Stimulated activated CD4-positive, alpha-beta T cell treated with anti-CD3 and anti-CD28 coated beads, Interleukin-2, amount 100 ng/mL, for 48 hours (primary cell): ENCODE data around the gene MLPH.

ENCODE experiments used
- DNase-seq, 2 donors: peaks; one replicate each; pipeline ENCODE4 v3.0.0-alpha.2; 2020

MLPH gene, protein sequence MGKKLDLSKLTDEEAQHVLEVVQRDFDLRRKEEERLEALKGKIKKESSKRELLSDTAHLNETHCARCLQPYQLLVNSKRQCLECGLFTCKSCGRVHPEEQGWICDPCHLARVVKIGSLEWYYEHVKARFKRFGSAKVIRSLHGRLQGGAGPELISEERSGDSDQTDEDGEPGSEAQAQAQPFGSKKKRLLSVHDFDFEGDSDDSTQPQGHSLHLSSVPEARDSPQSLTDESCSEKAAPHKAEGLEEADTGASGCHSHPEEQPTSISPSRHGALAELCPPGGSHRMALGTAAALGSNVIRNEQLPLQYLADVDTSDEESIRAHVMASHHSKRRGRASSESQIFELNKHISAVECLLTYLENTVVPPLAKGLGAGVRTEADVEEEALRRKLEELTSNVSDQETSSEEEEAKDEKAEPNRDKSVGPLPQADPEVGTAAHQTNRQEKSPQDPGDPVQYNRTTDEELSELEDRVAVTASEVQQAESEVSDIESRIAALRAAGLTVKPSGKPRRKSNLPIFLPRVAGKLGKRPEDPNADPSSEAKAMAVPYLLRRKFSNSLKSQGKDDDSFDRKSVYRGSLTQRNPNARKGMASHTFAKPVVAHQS

DNA sequence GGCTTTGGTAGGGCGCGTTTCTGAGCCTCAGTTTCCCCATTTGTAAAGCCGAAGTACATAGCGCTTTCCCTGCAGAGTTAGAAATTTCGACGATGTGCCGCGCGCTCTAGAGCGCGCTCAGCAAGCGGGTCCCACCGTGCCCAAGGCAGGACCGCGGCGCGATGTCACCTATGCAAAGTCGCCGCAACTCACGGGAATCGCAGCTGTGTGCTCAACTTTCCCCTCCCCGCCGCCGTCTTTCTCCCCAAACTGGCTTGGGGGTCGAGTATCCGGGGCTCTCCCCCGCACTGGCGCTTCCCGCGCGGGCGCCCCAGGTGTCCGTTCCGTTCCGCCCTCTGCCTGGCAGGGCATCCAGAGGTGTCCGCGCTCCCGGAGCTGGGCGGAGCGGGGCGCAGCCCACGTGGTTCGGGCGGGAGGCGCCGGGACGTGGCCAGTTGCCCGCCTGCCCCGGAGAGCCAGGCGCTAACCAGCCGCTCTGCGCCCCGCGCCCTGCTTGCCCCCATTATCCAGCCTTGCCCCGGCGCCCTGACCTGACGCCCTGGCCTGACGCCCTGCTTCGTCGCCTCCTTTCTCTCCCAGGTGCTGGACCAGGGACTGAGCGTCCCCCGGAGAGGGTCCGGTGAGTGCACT lies at the start of gene MLPH:
Gene MLPH (plus strand): TSS at position 433 of the 630 bp plus-strand sequence. CDS start 6,176 bp downstream, outside the sequence.
- DNase-seq: no peak

DNA sequence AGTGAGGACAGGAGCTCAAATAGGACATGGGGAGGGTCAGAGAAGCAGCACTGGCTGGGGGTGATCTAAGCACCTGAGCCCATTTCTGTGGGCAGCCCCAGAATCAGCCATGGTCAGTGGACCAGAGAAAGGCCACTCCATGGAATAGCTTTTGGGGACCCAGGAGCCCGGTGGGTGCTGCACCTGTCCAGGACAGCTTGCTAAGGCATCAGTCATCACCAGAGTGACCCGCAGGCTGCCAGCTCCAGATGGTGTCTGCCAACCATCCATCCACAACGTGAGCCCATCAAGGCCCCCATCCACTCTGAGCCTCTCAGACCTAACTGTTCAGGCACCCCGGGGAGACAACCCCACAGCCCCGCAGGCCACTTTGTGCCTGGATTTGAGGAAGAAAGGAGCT lies 49.5 kb upstream of the MLPH start:
- DNase-seq: no peak

DNA sequence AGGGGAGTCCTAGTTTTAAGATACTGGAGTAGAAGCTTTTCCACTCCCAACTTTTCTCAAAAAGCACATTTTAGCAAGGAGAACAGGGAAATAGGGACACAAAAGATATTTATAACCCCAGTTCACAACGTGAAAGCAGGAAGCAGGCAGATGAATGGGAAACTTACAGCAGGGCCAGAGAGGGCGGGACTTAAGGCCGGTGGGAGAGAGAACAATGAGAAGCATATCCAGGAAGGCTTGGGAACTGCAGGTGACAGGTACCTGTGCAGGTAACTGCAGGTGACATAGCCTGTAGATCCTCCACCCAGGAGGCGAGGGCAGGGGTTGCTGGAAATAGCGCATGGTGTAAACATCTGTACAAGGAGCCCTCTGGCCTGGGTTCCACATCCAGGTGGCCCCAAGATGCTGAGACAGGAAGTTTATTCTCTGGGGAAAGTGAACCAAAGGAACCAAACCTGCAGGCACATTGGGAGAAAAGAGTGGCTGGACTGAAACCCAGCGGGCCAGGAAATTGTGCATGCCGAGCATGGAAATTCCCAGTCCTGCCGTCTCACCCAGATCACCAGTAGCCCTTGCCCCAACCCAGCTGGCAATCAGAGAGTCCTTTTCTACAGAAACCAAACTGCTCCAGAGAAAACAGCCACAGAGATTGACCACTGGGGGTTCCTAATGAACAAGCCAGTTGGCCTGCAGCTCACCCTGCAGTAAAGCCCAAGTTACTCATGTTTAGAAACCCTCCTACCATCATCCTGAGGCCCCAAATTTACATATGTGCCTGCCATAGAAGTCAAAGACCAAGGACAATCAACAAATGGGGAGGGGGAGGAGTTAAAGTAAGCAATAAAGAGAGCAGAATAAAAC lies 48.7 kb upstream of the MLPH start:
- DNase-seq: no peak

DNA sequence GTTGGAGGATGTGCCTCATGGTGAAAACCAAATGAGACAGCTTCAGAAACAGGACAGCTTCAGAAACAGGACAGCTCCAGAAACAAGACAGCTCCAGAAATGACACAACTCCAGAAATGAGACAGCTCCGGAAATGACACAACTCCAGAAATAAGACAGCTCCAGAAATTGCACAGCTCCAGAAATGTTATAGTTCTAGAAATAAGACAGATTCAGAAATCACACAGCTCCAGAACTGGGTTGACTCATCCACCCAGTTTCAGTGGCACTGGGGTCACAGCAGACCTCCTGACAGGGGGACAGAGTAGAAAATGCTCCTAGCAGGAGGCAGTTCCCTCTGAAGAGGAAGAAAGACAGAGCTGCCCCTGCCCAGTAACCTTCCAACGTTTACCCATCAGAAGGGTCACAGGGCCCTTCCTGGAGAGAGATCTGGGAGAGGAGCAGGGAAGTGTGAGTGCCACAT lies 46.2 kb upstream of the MLPH start:
- DNase-seq: peak; percentile 52 to 55

DNA sequence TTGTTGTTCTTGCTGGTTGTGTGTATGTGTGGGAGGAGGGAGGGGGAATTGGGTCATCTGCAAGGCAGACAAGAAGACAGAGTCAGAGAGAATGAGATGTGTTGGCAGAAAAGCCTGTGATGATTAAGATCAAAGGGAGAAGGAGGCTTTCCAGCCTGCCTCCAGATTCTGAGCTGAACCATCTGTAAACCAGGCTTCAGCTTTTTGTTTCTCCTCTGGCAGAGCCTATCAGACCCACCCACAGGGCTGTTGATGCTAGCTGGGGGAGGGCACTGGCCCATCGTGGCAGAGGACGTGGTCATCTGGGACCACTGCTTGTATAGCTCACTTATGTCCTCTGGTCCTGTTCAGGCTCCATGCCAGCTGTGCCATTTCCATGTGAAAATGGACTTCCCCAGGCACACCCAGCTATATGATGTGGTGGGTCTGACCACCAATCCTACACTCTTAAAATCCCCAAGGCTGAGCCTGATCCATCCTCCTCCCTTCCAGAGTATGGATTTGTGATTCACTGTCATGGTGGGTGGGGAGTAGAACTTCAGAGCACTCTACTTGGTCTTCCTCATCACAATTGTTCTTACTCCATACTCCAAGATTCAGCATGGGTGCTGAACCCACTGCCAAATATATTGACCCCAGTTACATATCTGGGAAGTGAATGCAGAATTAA lies 45.3 kb upstream of the MLPH start:
- no peak for DNase-seq

DNA sequence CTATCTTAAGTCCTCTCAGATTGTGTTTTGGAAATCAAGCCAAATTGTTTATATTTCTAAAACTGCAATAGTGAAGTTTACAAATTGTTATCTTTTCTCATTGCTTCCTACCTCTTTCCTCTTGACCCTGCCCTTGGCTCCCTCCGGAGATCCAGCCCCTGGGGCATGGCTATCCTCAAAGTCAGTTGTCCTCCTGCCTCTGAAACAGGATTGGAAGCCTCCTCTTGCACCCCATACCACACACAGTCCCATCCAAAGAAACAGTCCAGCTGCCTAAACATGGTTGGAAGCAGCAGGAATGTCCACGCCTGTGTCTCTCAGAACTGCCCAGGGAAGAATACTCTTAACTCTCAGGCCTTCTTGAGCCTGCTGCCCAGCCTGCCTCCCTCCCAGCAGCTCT lies 43.0 kb upstream of the MLPH start:
- DNase-seq: no peak

DNA sequence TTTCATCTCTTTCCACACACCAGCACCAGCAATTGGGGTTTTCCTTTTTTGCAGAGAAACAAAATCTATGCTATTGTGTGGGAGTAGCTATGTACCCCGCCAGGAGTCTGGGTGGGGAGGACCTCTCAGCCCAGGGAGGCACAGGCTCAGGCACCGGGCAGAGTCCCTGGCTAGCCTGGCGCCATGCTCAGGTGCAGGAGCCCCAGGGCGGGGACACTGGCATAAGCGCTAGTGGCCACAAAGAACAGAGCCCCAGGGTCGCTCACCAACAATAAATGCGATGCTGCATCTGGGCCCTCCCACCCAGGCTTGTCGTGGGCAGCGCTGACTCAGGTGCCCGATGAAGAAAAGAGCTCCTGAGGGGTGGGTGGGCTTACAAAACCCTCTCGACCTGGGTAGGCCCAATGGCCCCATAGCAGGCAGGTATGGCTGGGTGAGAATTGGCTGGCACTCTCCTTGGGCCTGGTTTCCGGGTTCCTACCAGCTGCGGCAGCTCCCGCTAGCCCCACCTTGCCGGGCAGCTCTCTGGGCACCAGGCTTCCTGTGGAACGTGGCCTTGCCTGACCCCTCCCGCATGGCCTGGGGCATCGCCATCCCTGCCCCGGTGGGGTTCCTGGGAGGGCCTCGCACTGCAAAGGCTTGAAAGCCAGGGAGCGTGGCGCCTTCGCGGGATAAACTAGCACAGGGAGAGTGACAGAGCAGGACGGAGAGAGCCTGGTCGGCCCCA lies 41.3 kb upstream of the MLPH start:
- no peak for DNase-seq

DNA sequence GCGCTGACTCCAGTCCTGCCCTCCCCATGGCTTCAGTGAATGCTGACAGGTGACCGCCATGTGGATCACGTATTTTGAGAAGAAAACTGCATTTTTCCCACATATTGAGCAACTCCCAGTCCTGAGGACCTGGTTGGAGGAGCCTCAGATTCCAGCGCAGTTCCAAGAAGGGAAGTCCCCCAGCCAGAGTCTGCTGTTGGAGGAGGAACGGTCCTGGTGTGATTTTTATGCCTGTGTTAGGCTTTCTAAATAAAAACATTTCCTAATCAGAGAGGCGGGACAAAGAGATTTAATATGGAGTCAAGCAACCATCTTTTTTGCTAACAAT lies 40.7 kb upstream of the MLPH start:
- no peak for DNase-seq

DNA sequence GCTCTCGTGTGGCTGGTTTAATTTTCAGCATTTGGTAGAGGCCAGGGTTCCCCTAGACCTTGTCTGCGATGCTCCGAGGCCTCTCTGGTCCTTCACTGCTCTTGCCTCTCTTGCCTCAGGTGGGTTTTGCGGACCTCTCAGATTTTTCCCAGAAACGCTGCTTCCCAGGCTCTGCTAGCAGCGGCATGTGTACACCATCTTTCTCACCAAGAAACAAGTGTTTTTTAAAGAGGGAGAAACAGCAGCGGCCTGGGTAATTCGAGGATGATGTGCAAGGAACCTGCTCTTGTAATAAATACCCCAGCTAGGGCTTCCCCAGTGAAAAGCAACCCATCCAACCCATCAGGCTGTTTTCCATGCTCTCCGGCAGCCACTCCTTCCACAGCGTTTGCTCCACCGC lies 39.6 kb upstream of the MLPH start:
- no peak for DNase-seq

DNA sequence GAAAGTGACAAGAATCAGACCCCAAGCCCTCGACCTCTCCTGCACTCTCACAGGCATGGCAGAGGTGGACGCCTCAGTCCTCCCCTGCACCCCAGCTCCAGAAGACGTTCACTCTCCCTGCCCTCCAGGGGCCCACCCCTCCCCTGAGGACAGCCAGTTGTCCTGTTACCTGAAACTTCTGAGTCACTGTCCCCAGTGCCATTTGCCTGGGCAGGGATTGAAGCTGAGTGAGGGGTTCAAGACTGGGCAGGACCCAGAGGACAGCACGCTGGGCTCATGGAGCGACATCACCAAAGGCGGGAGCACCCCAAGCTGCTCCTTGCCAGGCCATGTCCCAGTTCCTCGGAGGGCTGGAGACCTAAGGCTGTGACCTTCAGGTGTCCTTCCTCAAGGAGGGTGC lies 38.9 kb upstream of the MLPH start:
- no peak for DNase-seq

DNA sequence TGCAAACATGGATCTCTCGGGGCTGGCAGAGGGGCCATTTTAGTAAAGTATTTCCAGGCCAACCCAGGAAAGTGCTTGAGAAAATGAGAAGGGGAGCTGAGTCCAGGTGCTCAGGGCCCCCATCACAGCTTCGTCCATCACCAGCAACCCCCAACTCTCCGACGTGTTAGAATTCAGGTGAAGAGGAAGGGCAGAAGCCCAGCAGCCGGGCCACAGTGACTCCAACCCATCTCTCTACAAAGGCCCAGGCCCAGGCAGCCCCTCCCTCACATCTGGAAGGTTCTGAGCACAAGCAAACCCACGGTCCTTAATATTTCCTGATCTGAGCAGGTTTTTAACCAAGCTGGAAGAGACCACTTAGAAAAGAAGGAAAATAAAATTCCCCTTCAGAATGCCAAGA lies 38.4 kb upstream of the MLPH start:
- DNase-seq: no peak

DNA sequence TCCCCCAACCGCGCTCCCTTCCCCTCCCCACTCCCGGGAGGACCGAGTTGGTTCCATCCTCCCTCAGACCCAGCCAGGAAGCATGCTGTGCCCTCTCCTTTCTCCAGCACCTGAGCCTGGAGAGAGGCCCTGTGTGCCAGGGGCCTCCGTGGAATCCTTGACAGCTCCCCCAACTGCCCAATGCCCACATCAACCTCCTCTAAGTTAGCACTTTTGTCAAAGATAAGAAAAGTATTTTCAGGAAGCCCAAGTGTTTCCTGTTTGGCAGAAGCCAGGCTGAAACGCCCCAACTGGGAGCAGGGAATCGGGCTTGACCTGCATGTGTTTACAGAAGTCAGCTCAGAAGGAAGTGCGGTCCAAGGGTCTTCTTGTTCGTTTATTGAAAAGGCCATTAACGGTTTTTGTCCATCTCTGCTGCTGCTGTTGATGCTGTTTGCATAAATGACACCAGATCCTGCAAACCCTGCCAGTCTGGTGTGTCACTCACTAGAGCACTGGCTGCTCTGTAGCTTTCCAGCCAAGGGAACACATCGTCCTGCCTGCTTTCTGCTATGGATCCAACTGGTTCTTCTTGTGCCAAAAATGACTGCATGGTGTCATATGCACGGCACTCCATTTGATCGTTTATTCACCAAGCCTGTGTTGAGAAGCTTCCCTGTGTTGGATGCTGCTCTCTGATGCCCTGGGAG lies 37.7 kb upstream of the MLPH start:
- DNase-seq: no peak

DNA sequence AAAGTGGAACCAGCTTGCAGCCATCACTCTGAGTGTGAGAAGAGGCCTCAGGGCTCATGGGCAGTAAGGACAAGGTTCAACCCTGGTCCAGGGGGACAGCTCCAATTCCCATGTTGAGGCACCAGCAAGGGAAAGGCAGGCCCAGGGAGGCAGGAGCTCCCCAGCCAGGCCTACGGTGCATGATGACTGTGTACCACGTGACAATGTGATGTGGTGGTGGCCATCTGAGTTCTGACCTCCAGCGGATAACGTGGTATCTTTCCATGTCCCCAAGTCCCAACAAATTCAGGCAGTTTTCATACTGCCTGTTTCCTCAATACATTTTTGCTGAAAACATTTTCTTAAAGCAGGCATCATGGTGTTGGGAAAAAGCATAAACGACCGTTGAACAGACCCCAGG lies 36.9 kb upstream of the MLPH start:
- no peak for DNase-seq

DNA sequence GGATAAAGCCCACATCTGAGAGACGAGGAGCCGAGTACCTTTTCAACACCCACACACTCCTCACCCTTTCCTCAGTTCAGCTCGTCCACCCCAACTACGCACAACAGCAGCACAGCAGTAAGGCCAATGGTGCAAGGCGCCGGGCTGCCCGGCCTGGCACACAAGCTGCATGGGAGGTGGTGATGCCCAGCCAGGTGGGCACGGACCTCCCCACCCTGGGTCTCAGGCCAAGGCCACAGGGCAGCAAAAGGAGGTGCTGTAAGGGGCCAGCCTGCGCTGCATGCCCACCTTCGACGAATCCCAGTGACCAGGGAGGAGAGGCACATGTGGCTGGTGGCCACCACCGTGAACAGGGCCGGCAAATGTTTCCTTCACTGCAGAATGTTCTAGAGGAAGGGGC lies 36.5 kb upstream of the MLPH start:
- no peak for DNase-seq

DNA sequence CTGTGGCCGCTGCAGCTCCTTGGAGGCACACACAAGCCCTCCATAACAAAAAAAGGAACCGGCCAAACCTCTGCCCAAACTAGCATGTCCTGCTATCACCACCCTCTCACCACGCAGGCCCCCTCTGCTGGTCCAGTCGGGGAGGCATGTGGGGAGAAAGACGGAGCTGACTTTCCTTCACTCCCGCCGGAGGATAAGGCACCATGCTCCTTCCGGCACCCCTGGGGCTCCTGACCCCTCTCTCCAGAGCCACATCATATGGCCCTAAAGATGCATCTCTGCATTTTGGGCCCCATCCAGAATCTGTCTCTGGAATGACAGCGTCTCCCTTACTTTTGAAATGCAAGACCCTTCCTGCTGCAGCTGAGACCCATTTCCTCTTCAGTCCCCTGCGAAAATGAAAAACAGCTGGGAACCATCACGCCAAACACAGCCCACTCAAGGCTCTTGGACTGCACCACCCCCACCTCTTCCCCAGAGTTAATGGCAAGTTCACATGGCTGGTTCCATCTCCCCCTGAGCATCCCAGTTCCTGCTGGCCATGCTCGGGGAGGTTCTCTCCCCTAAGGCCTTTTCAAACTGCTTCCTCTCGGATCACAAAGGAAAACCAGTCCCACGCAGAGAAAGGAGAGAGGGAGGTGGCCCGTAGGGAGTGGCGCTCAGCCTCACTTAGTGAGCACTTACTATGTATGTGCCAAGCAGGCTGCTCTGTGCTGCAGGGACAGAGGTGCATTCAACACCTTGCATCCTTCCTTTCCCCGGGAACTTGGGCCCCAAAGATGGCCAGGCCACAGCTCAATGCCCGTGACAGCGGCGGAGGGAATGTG lies 35.2 kb upstream of the MLPH start:
- no peak for DNase-seq

DNA sequence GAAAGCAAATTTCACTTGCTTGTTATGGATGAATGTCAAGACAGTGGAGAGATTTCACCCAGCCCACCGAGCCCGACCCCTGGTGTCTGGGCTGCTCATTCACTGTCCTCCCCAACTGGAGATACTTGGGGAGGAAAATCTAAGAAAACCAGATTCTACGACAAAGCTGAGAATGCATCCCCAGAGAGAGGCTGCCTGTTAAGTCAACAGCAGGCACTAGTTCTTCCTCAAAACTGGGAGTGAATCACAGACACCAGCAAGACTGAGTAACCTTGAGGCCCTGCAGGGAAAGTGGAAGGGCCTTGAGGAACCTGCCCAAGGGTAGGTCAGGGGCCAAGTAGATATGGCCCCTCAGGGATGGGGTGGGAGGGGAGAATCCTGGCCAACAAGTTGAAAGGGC lies 34.2 kb upstream of the MLPH start:
- no peak for DNase-seq

DNA sequence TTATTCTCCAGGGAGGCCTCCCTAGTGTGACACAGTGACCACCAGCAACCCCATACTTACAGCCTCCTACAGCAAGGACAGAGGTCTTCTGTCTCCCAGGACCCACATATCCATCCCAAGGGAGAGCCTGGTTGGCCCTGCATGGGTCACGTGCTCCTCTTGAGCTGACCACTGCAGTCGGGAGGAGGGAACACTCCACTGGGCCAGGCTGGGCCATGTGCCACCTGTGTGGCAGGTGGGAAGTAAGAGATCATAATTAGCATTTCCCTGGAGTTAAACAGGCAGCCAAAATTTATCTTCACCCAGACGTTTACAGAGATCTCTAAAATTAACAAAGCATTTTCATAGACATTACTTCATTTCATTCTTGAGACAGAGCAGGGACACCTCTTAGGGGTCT lies 33.4 kb upstream of the MLPH start:
- DNase-seq: no peak

DNA sequence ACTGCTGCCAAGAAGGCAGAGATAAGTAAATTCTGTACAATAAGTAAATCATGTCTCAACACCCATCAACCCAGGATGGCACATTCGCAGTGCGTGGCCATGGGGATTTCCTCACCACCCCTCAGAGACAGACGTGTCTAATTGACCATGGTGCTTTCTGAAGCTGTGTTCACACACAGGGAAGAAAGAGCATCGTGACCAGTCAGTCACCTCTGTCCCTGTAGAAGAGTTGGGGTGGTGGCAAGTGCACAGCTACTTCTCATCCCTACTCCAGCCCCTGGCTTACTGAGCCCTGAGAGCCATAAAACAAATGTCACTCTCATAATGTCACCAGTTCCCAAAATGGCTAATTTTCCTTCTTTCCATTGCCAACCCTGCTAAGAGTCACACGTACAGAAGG lies 31.3 kb upstream of the MLPH start:
- no peak for DNase-seq

DNA sequence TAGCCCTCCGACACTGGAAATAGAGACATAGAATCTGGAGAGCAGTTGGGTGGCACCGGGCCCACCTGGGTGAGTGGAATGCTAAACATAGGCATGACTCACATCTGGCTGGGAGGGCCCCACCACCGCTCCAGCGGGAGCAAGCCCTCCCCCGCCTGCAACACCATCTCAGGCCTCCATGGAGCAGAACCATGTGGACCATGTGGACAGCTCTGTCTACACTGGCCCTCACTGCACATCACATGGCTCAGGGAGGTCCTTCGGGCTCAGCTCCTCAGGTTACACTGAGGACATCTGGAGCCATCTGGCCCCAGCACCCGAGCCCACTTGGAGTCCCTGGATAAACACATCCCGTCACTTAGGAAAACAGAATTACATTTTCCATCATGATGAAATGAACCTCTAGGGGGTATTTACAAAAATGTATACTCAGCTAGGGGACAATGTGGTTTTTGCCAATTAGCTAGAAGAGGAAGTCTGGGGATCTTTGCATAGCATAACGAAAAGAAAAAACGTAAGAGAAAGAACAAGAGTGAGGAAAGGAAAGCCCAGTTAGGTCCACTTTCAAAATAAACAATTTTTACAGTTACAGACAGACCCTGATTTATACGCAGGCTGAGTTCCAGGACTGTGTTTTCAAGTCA lies 30.7 kb upstream of the MLPH start:
- DNase-seq: no peak

DNA sequence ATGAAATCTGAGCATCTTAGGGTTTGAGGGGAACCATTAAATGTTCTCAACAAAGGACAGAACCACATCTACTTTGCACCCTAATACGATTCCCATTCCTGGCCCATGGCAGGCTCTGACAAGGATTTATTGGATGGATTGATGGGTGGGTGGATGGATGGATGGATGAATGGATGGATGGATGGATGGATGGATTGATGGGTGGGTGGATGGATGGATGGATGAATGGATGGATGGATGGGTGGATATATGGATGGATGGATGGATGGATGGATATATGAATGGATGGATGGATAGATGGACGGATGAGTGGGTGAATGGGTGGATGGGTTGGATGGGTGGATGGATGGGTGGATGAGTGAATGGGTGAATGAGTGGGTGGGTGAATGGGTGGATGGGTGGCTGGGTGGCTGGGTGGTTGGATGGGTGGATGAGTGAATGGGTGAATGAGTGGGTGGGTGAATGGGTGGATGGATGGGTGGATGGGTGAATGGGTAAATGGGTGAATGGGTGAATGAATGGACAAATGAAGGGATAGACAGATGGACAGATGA lies 29.6 kb upstream of the MLPH start:
- DNase-seq: no peak
